ENCODE results near the gene BNIP1.

BNIP1 gene

DNA sequence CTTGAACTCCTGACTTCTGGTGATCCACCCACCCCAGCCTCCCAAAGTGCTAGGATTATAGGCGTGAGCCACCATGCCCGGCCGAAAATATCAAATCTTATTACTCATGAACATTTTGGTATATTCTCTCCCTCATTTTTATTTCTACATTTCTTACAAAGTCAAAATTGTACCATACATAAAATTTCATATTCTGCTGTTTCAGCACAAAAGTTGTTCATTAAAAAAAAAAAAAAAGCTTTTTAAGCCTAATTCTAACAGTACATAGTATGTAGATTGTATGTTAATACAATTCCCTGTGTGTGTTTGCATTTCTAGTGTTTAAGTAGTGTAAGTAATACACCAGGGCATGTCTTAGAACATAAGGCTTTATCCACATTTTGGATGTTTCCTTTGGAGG, 14.9 kb downstream of the BNIP1 start:
- TF ChIP-seq, protein P1, sequence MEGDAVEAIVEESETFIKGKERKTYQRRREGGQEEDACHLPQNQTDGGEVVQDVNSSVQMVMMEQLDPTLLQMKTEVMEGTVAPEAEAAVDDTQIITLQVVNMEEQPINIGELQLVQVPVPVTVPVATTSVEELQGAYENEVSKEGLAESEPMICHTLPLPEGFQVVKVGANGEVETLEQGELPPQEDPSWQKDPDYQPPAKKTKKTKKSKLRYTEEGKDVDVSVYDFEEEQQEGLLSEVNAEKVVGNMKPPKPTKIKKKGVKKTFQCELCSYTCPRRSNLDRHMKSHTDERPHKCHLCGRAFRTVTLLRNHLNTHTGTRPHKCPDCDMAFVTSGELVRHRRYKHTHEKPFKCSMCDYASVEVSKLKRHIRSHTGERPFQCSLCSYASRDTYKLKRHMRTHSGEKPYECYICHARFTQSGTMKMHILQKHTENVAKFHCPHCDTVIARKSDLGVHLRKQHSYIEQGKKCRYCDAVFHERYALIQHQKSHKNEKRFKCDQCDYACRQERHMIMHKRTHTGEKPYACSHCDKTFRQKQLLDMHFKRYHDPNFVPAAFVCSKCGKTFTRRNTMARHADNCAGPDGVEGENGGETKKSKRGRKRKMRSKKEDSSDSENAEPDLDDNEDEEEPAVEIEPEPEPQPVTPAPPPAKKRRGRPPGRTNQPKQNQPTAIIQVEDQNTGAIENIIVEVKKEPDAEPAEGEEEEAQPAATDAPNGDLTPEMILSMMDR (IDR thresholded peaks at IDR 0.05; ENCODE audit: insufficient read depth, low read depth, low read length, missing control alignments) = no peak
- no peak overlapping the region for H3K4me3 ChIP-seq (ENCODE audit: low read depth, low read length)
- no peak for DNase-seq (ENCODE audit: low read depth)

DNA sequence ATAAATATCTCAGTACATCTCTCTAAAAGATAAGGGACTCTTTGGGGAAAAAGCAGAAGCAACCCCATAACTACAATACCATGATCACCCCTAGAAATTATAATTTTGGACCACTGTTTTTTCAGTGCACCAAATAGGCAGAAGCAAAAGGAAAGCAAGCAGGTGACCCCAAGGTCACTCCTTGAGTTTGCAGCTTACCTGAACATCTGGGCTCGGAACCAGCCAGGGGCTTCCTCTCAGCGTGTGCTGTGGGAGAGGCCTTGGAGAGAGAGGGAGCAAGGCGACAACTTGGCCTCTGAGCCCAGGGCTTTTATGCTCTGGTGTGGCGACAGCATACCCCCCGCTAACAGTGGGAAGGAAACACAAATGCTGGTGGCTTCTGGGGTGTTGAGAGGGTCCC, 16.8 kb downstream of the BNIP1 start:
- no peak for DNase-seq (ENCODE audit: low read depth)
- TF ChIP-seq, protein P1 (IDR thresholded peaks at IDR 0.05; ENCODE audit: insufficient read depth, low read depth, low read length, missing control alignments) = no peak
- no peak overlapping the region for H3K4me3 ChIP-seq (ENCODE audit: low read depth, low read length)

DNA sequence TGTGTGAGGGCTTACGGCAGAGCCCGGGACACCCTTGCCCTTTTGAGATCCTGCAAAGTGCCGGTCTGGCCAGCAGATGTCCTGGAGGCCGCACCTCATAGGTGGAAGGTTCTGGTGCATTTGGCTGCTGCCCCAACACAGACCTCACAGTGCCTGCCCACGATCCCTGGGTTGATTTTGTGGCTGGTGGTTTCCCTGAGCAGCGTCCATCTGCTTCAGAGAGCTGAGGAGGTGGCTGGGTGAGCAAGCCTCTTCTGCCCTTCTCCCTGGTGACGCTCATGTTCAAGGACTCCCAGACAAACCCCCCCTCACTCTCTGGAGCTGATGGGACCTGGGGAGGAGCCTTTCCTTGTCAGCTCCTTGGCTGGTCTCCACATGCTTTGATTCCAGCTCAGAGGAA, 18.9 kb downstream of the BNIP1 start:
- no peak for DNase-seq (ENCODE audit: low read depth)
- TF ChIP-seq, protein P1 (IDR thresholded peaks at IDR 0.05; ENCODE audit: insufficient read depth, low read depth, low read length, missing control alignments) = no peak
- H3K4me3 ChIP-seq (ENCODE audit: low read depth, low read length) = no peak overlapping the region

DNA sequence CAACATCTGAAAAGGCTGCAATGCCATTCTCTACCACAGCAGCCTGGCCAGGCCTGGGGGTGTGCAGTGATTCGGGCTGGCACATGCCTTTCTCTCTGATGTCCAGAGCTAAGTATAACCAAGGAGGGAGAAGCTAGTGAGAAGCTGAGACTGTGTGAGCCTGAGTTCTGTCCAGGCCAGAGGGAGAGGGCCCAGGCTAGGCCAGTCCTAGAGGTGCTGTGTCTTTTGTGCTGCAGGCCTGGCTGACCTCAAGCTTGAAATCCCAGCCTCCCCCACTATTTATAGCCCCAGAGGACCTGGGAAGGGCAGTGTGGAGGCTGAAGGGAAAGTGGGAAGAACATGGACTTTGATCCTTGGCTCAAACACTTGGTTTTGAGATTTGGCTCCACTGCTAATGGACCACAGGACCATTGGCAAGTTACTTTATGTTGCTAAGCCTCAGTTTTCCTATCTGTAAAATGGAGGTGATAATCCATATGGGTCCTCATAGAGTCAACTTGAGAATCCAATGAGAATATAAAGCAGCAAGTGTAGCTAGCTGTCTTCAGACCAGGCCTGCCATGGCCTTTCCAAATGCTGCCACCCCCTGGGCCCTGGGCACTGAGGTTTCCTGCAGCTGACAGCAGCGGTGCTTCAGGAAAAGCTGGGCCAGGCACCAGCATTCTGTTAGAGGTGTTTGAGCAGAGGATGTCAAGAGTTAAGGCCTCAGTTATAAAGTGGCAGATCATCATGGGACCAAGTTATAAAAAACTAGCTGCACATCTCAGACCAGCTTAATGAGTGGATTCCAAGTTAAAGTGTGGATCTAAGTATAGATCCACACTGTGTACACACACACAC, 21.1 kb downstream of the BNIP1 start:
- TF ChIP-seq, protein P1 (IDR thresholded peaks at IDR 0.05; ENCODE audit: insufficient read depth, low read depth, low read length, missing control alignments) = no peak
- no peak for DNase-seq (ENCODE audit: low read depth)
- no peak overlapping the region for H3K4me3 ChIP-seq (ENCODE audit: low read depth, low read length)

DNA sequence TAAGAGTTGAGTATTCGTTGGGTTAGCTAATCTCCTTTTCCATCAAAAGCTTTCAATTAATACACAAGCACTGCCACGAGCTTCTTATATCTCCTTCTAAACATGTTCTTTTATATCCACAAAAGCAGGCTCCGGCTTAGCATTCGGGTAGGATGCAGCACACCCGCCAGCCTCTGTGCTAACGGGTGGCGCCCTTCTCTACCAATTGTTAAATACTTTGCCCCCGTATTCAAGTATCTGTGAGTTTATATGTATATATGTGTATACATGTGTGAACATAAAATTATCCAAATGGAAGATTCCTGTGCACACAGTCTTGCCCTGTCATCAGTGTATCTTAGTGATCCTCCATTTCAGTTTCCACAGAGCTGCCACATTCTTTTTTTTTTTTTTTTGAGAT, 27.8 kb downstream of the BNIP1 start:
- DNase-seq (ENCODE audit: low read depth) = no peak
- H3K4me3 ChIP-seq (ENCODE audit: low read depth, low read length) = no peak overlapping the region
- TF ChIP-seq, protein P1 (IDR thresholded peaks at IDR 0.05; ENCODE audit: insufficient read depth, low read depth, low read length, missing control alignments) = no peak

DNA sequence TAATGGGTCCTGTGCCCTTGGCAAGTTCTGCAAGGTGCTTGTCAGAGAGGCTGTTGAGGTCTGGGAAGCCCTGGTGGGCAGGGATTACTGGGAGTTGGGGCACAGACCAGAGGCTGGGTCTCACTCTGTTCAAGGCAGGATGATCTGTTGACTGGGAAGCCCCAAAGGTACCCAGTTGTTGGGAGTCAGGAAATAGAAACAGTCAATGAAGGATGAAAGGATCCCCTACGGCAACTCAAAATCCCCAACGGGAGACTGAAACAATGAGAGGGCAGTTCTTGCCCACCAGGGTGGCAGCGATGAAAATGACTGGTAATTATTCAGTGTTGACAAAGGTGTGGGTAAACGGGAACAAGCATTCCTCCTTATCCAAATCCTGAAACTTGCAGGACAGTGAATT, 31.2 kb downstream of the BNIP1 start:
- TF ChIP-seq, protein P1 (IDR thresholded peaks at IDR 0.05; ENCODE audit: insufficient read depth, low read depth, low read length, missing control alignments) = no peak
- no peak for DNase-seq (ENCODE audit: low read depth)
- H3K4me3 ChIP-seq (ENCODE audit: low read depth, low read length) = no peak overlapping the region

Measured in GM12865 (cell line).